HG03175 (cell line): Measurements from ENCODE around the gene GNA12.
"Not testable (repeated sequence)": the region's sequence is repeated elsewhere in the genome, so short reads cannot be mapped to it uniquely, and the experiment has no call there.

Experiments
- ATAC-seq: cut with Tn5 transposase; IDR thresholded peaks from one replicate; pipeline ENCODE4 v1.9.1; 2021; ENCODE audit warnings: mild to moderate bottlenecking, moderate library complexity; ENCODE audit not compliant: unreplicated experiment

The GNA12 gene

DNA sequence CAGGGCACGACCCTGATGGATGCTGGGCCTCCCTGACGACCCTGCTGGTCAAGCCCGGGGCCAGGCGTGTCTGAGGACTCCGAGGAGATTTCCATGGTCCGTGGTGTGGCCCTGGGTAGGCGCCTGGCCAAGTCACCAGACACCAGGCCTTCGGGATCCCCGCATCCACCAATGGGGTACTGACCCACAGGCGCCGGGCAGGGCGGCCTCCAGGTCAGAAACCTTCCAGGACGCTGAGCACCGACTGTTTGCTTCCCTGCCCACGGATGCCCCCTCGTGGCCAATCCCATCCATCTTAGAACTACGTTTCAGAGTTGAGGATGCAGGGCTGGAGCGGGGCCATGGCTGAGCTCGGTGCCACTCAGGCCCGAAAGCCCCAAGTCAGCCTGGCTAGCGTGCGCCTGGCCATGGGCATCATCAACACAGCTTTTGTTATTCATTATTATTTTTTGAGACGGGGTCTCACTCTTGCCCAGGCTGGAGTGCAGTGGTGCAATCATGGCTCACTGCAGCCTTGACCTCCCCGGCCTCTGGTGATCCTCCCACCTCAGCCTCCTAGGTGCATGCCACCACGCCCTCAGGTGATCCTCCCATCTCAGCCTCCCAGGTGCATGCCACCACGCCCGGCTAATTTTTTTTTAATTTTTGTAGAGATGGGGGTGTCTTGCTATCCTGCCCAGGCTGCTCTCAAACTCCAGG lies 163.2 kb downstream of the GNA12 start:
- no peak for ATAC-seq

- ATAC-seq: no peak
Observed at GRCh38 chr7:2680256-2680655, 163.9 kb downstream of the GNA12 start.

- not testable (repeated sequence) for ATAC-seq
Observed at GRCh38 chr7:2679135-2680127, 164.7 kb downstream of the GNA12 start.

DNA sequence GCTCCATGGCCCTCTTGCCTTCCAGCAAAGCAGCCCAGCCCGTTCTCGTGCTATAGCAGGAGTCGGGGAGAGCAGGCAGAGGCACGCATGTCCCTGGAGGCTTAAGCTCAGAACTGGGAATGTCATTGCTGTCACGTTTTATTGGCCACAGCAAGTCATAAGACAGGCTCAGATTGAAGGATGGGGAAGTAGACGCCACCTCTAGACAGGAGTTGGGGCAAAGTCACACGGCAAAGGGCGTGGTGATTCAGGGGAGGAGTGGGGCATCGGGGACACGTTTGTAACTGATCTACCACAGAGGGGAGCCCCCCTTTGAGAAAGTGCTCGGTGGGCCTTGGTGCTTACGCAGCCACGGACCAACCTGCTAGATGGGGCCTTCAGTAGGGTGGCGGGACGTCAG lies 165.7 kb downstream of the GNA12 start:
- ATAC-seq: not testable (repeated sequence)
